ENCODE data around the gene NPTN.
"Not testable (repeated sequence)": the region's sequence is repeated elsewhere in the genome, so short reads cannot be mapped to it uniquely, and the experiment has no call there.

Gene NPTN

DNA sequence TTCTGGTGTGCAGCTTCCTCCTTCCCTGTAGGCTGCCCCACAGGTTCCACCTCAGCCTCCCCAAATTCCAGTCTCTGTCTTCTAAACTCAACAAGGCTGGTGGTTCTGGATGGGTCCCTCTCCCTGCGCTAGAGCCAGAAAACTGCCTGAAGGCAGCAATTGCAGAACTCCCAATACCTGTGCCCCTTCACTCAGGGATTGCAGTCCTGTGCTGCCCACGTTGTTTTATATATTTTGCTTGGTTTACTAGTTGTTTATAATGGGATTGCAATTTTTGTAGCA is 14.8 kb upstream of the NPTN start:
- CTCF ChIA-PET, result interaction anchor here (1.1 to 3.0 kb wide), 2 partner anchors 12 to 29 kb away, joined by 3 to 17 read pairs; no protein-coding TSS in a partner anchor

DNA sequence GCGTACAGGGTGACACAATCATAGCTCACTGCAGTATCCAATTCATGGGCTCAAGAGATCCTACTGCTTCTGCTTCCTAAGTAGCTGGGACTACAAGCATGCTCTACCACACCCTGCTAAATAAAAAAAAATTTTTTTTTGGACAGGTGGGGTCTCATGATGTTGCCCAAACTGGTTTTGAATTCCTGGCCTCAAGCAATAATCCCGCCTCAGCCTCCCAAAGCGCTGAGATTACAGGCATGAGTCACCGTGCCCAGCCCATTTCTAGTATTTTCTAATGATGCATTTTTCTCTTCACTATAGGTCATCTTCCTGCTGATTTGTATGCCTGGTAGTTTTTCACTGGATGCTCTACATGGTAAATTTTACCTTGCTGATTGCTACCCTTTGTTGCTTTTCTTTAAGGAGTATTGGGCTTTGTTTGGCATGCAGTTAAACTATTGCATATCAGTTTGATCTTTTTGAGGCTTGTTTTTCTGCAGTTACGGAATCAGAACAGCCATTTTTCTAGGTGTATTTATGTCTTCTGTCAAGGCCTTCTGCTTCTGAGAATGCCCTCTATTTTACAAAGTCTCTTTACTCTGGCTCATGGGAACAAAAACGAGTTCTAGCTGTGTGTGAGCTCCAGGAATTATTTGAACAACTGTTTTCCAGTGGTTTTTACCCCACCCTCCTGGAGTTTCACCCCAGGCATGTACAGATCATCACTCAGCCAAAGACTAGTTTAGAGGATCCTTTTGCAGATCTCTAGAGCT is 14.2 kb upstream of the NPTN start:
- TF ChIP-seq CTBP1 (IDR thresholded peaks at IDR 0.05; ENCODE audit: borderline replicate concordance), result no peak
- no peak for TF ChIP-seq L3MBTL2 (conservative IDR thresholded peaks at IDR 0.05)
- no peak for DNase-seq (ENCODE audit: extremely low spot score)
- ChIA-PET CTCF (interaction anchor here (1.1 to 3.0 kb wide), 2 partner anchors 11 to 30 kb away, joined by 3 to 17 read pairs; no protein-coding TSS in a partner anchor), POLR2A (interaction anchor here (1.1 kb wide), 1 partner anchor 13 kb away, joined by 3 read pairs; no protein-coding TSS in a partner anchor)

More for the DNA sequence above, 14.8 kb upstream of the NPTN start:
- DNase-seq (ENCODE audit: extremely low spot score), result no peak
- POLR2A ChIA-PET, result no interaction called here
- no peak for TF ChIP-seq ARNT (IDR thresholded peaks at IDR 0.05)
- TF ChIP-seq FOXM1 (IDR thresholded peaks at IDR 0.05; ENCODE audit: borderline replicate concordance), result no peak

GRCh38 chr15:73639464-73639863 is 6.3 kb upstream of the NPTN start:
- POLR2A ChIA-PET; DNase-seq (ENCODE audit: extremely low spot score): not testable (repeated sequence)
- CTCF ChIA-PET, result interaction anchor here (1.3 kb wide), 1 partner anchor 65 kb away, joined by 3 read pairs; no protein-coding TSS in a partner anchor

- no peak for DNase-seq (ENCODE audit: extremely low spot score)
- ChIA-PET CTCF (interaction anchor here (1.5 to 5.0 kb wide), 10 partner anchors 9 to 139 kb away, joined by 3 to 87 read pairs (median 16); no protein-coding TSS in a partner anchor), POLR2A (no interaction called here)
- TF ChIP-seq CTBP1 (IDR thresholded peaks at IDR 0.05; ENCODE audit: borderline replicate concordance) (no peak), ARNT (IDR thresholded peaks at IDR 0.05) (no peak), SP1 (IDR thresholded peaks at IDR 0.05) (no peak), SUZ12 (IDR thresholded peaks at IDR 0.05) (no peak)
These were observed 4.3 kb upstream of the NPTN start for GRCh38 chr15:73637527-73637926.

DNA sequence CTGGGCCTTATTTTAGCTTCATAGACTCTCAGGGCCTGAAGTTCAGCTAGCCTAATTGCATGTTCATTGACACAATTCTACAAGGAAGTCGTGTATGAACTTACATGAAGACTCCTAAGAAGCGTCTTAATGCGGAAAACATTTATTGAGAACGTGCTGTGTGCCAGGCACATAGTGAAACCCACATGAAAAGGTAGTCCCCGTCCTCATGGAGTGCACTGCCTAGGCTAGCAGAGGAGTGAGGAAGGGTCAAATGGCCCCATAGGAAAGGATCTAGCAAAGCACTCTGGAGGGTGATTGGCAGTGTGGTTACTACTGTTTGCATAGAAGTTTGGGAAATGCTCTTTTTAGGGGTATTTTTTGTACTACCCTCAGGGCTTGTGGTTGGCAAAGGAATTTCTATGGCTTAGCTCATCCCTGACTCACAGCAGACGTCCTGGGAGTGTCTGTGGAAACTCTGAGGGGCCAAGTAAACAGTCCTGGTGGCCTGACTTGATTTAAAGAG is 854 bp upstream of the NPTN start:
- POLR2A ChIA-PET, result interaction anchor here (0.6 to 4.6 kb wide), 24 partner anchors 9 to 186 kb away, joined by 3 to 38 read pairs (median 5); no protein-coding TSS in a partner anchor
- no peak for DNase-seq (ENCODE audit: extremely low spot score)

GRCh38 chr15:73632670-73633058 is 525 bp downstream of the NPTN start:
- DNase-seq (ENCODE audit: extremely low spot score), result no peak
- POLR2A ChIA-PET, result interaction anchor here (0.8 to 4.6 kb wide), 15 partner anchors 8 to 176 kb away, joined by 3 to 38 read pairs (median 6); no protein-coding TSS in a partner anchor
- CTCF ChIA-PET, result interaction anchor here (0.6 to 1.4 kb wide), 3 partner anchors 66 to 85 kb away, joined by 3 to 4 read pairs (median 3); no protein-coding TSS in a partner anchor
- TF ChIP-seq HDGF (IDR thresholded peaks at IDR 0.05; ENCODE audit: borderline replicate concordance), result no peak
- TF ChIP-seq LEF1 (IDR thresholded peaks at IDR 0.05; ENCODE audit: borderline replicate concordance), result no peak
- TF ChIP-seq NFRKB (IDR thresholded peaks at IDR 0.05), result no peak
- TF ChIP-seq ARNT (IDR thresholded peaks at IDR 0.05), result no peak
- TF ChIP-seq SUZ12 (IDR thresholded peaks at IDR 0.05), result no peak
- TF ChIP-seq ELF4 (IDR thresholded peaks at IDR 0.05), result no peak
- TF ChIP-seq ZNF384 (IDR thresholded peaks at IDR 0.05), result no peak
- TF ChIP-seq TARDBP (IDR thresholded peaks at IDR 0.05), result no peak
- no peak for TF ChIP-seq BHLHE40 (IDR thresholded peaks at IDR 0.05; ENCODE audit: borderline replicate concordance)
- TF ChIP-seq, protein P1, sequence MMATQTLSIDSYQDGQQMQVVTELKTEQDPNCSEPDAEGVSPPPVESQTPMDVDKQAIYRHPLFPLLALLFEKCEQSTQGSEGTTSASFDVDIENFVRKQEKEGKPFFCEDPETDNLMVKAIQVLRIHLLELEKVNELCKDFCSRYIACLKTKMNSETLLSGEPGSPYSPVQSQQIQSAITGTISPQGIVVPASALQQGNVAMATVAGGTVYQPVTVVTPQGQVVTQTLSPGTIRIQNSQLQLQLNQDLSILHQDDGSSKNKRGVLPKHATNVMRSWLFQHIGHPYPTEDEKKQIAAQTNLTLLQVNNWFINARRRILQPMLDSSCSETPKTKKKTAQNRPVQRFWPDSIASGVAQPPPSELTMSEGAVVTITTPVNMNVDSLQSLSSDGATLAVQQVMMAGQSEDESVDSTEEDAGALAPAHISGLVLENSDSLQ (IDR thresholded peaks at IDR 0.05), result no peak
- no peak for TF ChIP-seq FOXK2 (IDR thresholded peaks at IDR 0.05)
- no peak for TF ChIP-seq FOXA1 (IDR thresholded peaks at IDR 0.05)
- no peak for TF ChIP-seq FOXM1 (IDR thresholded peaks at IDR 0.05; ENCODE audit: borderline replicate concordance)
- no peak for TF ChIP-seq CTBP1 (IDR thresholded peaks at IDR 0.05; ENCODE audit: borderline replicate concordance)

More for the DNA sequence above, 854 bp upstream of the NPTN start:
- TF ChIP-seq BHLHE40 (IDR thresholded peaks at IDR 0.05; ENCODE audit: borderline replicate concordance), result no peak
- TF ChIP-seq SUZ12 (IDR thresholded peaks at IDR 0.05), result no peak
- TF ChIP-seq TARDBP (IDR thresholded peaks at IDR 0.05), result no peak
- TF ChIP-seq FOXA1 (IDR thresholded peaks at IDR 0.05), result no peak
- TF ChIP-seq LEF1 (IDR thresholded peaks at IDR 0.05; ENCODE audit: borderline replicate concordance), result no peak
- no peak for TF ChIP-seq ARNT (IDR thresholded peaks at IDR 0.05)
- TF ChIP-seq, protein P1 (IDR thresholded peaks at IDR 0.05), result no peak
- no peak for TF ChIP-seq NFRKB (IDR thresholded peaks at IDR 0.05)
- TF ChIP-seq FOXM1 (IDR thresholded peaks at IDR 0.05; ENCODE audit: borderline replicate concordance), result no peak
- TF ChIP-seq FOXK2 (IDR thresholded peaks at IDR 0.05), result no peak
- TF ChIP-seq SP1 (IDR thresholded peaks at IDR 0.05), result no peak
- no peak for TF ChIP-seq ELF4 (IDR thresholded peaks at IDR 0.05)
- TF ChIP-seq L3MBTL2 (conservative IDR thresholded peaks at IDR 0.05), result no peak
- no peak for TF ChIP-seq CTBP1 (IDR thresholded peaks at IDR 0.05; ENCODE audit: borderline replicate concordance)
- TF ChIP-seq HDGF (IDR thresholded peaks at IDR 0.05; ENCODE audit: borderline replicate concordance), result no peak
- TF ChIP-seq ZNF384 (IDR thresholded peaks at IDR 0.05), result no peak
- CTCF ChIA-PET, result interaction anchor here (0.7 to 5.0 kb wide), 7 partner anchors 26 to 328 kb away, joined by 3 to 87 read pairs (median 3); no protein-coding TSS in a partner anchor

Data from HEK293T (cell line).